D721Med (cell line): Measurements from ENCODE around the gene NFKBIB.

ENCODE experiments used
- DNase-seq: peaks from one replicate; pipeline ENCODE4 v3.0.0; 2011; ENCODE audit warnings: low spot score; ENCODE audit not compliant: insufficient read length
- FAIRE-seq: peaks from 2 replicates; lab custom pipeline; 2011; peaks lifted over from hg19 to GRCh38; lab: Jason Lieb, UNC
- TF ChIP-seq, protein P1 (sequence below): IDR thresholded peaks from 2 replicates; pipeline ENCODE4 v1.5.1; 2012; ENCODE audit warnings: mild to moderate bottlenecking, control low read depth; ENCODE audit not compliant: insufficient read depth; ENCODE audit errors: missing control alignments

The NFKBIB gene

DNA sequence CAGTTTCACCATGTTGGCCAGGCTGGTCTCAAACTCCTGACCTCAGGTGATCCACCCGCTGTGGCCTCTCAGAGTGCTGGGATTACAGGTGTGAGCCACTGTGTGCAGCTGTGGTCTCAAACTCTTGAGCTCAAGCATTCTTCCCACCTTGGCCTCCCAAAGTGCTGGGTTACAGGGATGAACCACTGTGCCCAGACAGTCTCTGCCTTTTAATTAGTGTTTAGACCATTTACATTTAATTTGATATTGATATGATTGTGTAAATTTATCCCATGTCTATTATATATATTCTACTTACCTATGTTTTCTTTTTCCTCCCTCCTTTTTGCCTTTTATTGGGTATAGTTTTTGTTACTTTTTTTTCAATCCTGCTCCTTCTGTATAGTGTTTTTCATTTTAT, 1.9 kb downstream of the NFKBIB start:
- no peak for DNase-seq
- TF ChIP-seq, protein P1, sequence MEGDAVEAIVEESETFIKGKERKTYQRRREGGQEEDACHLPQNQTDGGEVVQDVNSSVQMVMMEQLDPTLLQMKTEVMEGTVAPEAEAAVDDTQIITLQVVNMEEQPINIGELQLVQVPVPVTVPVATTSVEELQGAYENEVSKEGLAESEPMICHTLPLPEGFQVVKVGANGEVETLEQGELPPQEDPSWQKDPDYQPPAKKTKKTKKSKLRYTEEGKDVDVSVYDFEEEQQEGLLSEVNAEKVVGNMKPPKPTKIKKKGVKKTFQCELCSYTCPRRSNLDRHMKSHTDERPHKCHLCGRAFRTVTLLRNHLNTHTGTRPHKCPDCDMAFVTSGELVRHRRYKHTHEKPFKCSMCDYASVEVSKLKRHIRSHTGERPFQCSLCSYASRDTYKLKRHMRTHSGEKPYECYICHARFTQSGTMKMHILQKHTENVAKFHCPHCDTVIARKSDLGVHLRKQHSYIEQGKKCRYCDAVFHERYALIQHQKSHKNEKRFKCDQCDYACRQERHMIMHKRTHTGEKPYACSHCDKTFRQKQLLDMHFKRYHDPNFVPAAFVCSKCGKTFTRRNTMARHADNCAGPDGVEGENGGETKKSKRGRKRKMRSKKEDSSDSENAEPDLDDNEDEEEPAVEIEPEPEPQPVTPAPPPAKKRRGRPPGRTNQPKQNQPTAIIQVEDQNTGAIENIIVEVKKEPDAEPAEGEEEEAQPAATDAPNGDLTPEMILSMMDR: no peak
- FAIRE-seq: no peak

DNA sequence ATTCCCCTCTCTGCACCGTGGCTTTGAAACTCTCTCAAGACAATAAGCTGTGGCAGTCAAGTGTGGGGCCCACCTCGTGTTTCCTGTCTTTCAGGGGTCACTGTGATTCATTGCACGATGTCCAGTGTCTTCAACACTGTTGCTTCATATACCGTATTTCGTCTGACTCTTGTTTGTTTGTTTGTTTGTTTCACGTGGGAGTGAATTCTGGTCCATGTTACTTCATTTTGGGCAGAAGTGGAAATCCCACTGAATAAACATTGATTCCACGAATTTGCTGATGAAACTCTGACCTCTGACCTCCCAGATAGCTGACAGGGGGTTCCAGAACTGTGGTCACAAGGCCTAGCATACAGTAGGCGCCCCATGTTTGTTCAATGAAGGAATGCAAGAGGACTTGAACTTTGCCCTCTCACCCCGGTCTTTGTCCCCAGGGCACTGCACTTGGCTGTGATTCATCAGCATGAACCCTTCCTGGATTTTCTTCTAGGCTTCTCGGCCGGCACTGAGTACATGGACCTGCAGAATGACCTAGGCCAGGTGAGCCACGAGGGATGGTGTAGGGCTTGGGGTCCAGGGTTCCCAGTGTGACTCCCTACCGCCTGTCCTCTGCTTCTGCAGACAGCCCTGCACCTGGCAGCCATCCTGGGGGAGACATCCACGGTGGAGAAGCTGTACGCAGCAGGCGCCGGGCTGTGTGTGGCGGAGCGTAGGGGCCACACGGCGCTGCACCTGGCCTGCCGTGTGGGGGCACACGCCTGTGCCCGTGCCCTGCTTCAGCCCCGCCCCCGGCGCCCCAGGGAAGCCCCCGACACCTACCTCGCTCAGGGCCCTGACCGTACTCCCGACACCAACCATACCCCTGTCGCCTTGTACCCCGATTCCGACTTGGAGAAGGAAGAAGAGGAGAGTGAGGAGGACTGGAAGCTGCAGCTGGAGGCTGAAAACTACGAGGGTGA, 5.1 kb downstream of the NFKBIB start:
- FAIRE-seq: no peak
- no peak for DNase-seq
- TF ChIP-seq, protein P1: no peak

DNA sequence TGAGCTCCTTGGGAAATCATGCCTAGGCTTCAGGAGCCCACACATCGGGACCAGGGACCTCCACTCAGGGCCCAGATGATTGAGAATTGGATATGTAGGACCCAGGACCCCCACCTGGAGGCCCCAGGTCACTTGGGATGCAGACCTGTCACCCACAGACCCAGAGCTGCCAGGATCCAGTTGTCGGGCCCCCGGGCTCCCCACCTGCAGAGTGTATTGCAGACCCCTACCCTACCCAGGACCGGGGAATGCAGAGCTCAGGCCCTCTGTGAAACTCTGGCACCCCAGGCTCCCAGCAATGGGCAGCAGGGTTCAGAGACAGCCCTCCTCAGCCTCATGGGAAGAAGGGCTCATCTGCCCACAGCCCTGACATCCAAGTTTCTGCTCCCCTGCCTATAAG, 5.9 kb downstream of the NFKBIB start:
- no peak for DNase-seq
- TF ChIP-seq, protein P1: no peak
- no peak for FAIRE-seq

DNA sequence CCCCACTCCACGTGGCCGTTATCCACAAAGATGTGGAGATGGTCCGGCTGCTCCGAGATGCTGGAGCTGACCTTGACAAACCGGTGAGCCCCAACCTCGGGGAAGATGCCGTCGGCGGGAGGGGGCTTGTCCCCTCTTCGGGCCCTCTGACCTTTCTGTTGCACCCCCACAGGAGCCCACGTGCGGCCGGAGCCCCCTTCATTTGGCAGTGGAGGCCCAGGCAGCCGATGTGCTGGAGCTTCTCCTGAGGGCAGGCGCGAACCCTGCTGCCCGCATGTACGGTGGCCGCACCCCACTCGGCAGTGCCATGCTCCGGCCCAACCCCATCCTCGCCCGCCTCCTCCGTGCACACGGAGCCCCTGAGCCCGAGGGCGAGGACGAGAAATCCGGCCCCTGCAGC, 7.5 kb downstream of the NFKBIB start:
- TF ChIP-seq, protein P1: no peak
- DNase-seq (no peak), FAIRE-seq (no peak)

DNA sequence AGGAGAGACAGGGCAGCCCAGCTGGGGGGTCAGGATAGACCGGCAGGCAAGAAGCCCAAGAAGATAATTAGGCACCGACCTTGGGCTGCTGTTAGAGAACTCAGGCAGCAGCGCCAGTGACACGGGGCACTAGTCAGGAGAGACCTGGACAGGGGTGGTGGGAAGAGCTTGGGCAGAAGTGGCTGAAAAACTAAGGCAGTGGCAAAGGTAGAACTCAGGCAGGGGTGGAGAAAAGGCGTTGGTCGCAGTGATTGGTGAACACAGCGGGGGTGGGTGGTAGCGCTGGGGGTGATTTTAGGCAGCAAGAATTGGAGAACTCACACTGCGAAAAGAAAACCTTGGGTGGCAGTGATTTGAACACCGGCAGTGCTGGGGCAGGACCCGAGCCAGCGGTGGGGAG, 7.9 kb downstream of the NFKBIB start:
- FAIRE-seq (no peak), DNase-seq (no peak)
- TF ChIP-seq, protein P1: no peak

DNA sequence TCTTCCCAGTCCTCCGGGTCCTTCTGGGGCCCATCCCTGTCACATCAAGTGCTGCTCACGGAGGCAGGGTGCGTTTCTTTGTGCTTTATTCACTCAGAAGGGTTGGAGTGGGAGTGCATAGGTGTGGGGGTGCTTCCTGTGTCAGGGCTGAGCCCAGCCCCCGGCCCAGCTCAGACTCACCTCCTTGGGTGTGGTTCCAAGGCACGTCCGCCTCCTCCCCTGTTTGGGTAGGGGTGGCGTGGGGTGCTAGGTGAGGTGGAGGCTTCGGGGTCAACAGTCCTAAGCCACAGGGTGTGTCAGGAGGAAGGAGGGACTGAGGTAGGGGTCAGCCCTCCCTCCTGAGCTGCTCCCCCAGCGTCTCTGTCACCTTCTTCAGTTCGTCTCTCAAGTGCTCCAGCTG, 9.1 kb downstream of the NFKBIB start:
- FAIRE-seq (no peak), DNase-seq (no peak)
- TF ChIP-seq, protein P1: no peak

DNA sequence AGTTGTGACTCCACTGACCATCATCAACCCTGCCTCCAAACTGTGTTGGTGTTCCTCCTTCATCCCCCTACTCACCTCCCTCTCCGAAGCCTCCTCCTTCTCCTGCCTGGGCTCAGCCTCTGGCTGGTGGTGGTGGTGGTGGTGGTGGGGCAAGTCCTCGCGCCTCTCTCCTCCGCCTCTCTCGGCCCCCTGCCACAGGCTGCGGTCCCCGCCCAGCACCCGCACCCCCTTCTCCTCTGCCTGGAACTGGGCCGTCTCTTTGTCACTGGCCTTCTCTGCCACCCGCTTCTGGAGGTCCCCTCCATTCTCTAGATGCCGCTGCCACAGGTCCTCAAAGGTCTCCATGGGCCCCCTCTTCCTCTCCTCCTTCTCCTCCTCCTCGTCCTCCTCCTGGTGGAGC, 10.7 kb downstream of the NFKBIB start:
- TF ChIP-seq, protein P1: no peak
- DNase-seq (no peak), FAIRE-seq (no peak)
